HG02610 (cell line): ENCODE results near the gene EPHB3.
A peak's percentile ranks its signal among the peaks of the same experiment; 100 is the strongest.

Experiments used
- ATAC-seq: cut with Tn5 transposase; IDR thresholded peaks from one replicate; pipeline ENCODE4 v1.9.1; 2021; ENCODE audit warnings: mild to moderate bottlenecking, moderate library complexity; ENCODE audit not compliant: unreplicated experiment

EPHB3 gene

DNA sequence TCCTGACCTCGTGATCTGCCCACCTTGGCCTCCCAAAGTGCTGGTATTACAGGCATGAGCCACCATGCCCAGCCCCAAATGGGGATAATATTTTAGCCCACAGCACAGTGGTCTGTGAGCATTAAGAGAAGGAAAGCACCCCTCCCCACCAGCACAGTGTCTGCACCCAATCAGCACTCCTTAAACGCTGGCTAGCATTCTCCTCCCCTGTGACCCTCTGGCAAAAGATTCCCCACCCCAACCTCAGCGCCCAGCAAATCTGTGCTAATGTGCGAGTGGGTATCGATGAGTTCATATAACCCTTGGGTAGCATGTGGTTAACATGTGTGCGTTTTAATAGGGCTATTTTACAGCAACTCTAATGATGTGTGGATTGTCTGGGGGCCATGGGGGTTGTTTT, 18.3 kb upstream of the EPHB3 start:
- no peak for ATAC-seq

DNA sequence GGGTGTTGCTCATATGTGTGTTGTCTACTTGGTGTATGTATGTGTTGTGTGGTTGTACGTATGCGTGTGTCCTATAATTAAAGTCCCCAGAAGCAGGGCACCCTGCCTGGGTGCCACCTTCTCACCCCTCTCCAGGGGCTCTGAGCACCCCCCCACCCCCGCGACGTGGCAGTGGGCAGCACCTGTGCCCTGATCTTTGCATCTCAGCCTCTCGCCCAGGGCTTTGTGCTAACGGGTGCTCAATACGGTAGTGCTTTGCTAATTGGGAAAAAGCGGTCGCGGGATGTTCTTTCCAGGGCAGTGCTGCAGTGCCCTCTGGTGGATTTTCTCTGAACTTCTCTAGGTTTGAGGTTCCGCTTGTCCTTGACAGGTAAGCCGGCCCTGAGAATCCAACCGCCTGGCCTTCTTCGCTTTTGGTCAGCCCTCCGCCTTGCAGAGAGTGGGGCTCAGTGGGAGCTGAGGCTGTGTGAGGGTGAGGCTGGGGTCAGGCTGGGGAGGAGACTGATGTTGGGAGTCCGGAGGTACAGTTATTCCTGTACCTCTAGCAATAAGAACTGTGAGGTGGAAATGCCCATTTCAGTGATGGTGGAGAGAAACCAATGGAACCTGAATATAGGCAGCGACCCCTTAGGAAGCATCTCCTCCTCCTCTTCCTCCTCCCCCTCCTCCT, 17.6 kb upstream of the EPHB3 start:
- ATAC-seq, result peak; percentile 56

DNA sequence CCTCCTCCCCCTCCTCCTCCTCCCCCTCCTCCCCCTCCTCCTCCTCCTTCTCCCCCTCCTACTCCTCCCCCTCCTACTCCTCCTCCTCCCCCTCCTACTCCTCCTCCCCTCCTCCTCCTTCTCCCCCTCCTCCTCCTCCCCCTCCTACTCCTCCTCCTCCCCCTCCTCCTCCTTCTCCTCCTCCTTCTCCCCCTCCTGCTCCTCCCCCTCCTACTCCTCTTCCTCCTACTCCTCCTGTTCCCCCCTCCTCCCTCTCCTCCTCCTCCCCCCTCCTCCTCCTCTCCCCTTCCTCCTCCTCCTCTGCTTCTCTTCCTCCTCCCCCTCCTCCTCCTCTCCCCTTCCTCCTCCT, 17.1 kb upstream of the EPHB3 start:
- ATAC-seq, result no peak

DNA sequence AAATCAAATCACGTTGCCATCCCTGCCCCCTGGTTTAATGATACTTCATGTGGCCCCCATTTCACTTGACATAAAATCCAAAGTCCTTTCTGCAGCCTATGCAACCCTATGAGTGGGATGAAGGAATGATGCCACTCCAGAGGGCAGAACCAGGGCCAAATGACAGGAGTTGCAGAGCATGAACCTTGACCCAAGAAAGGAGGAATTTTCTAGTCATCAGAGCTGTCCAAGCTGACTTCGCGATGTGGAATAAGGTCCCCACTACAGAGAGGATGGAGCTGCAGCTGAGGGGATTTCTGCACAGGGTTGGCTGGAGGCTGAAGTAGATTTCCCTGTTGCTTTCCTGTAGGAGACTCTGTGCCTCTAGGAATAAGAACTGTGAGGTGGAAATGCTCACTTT, 15.8 kb upstream of the EPHB3 start:
- ATAC-seq, result no peak

DNA sequence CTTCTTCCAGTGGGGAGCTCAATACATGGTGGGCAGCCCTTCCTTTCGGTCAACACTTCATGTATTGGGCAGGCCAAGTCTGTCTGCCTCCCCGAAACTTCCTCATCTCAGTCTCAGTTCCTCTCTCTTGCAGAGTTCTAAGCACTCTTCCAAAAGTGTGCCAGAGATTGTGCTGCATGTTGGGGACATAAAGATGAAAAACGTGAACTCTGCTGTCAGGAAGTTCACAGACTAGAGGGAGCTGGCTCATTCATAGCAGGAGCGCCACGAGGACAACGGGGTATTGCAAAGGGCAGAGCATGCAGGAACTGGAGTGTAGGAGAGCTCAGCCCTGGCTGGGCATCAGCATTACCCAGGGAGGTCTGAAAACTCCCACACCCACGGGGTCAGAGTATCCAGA, 15.3 kb upstream of the EPHB3 start:
- ATAC-seq, result no peak

DNA sequence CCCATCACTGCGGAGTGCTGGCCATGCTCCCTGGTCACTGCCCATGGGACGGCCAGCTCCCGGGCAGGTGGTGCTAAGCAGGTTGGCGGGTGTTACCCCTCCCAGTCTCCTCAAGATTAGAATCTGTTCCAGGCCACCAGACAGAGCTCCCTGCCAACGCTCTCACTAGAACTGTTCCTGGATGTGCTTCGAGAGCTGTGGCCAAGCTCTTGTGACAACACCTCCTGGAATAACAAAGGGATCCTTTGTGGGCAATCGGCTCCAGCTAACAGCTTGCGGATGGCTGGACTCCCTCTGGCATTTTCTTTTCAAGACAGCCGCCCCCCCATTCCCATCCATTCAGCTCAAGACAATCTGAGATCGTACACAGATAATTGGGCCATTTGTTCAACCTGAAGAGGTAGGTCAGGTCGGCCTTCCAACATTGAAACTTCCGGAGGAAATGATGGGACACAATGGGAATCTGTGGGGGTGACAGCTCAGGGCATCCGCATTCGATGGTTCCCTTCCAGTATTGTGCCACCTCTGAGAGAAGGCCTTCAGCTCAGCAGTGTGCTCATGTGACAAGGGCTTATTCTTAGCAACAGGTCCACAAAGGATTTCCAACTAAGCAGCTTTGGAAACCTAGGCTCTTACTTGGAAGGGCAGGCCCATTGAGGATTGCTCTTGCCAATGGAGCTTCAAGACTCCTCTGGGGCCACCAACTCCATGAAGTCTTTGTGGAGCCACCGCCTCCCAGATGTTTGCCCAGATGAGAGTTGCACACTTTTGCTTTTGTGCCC, 11.6 kb upstream of the EPHB3 start:
- ATAC-seq, result no peak

DNA sequence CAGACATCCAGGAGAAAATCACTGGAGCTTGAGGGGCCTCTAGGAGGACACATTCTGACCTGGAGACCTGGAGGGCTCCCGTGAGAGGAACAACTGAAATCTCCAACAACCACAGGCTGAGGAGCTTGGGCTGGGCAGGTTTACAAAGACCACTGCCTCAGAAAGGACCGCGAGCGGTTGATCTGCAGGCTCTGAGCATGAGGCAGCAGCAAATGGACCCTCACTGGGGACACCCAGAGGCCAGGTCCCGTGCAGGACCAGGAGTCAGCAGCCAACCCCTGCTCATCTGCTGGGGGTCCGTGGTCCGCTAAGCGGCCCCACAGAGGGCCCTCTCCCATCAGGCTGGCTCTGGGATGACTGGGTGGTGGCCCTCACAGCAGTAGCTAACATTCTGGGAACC, 10.5 kb upstream of the EPHB3 start:
- ATAC-seq, result no peak

DNA sequence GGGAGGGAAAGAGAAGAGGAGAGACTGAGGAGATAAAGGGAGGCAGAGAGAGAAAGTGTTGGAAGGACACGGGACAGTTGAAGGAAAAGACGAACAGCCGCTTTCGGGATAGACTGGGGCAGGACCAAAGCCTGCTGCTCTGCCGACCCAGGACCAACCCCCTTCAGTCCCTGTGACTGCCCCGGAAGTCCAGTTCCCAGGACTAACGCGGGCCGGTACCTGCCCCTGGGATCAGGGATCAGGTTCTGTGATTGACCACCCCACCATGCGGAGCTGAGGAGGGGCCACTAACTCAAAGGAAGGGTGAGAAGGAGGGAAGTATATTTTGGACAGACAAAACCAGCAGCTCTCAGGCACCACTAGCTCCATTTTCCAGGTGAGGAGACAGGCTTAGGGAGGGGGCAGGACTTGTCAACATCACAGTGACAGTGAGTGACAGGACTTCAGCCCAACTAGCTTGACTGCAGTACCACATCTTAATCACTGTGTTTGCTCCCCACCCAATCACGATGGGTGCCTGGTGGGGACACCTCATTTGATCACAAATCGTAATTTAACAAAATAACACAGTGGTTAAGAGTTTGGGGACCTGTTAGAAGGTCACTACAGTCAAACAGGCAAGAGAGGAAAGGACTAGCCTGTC, 9.8 kb upstream of the EPHB3 start:
- ATAC-seq, result no peak

DNA sequence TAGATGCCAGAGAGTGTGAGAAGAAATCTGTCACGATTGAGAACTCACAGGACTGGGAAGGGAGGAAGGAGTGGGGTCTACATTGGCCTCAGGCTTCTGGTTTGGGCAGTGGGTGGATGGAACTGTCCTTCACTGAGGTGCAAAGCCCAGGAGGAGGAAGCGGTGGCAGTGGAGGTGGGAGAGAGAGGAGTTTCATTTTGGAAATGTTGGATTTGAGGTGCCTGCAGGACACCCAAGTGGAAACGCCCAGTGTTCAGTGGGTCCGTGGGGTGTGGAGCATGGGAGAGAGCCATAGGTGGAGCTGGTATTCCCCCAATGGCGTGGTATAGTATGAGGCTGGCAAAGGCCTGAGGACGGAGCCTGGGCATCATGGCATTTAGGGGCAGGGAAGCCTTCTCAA, 9.3 kb upstream of the EPHB3 start:
- ATAC-seq, result no peak

DNA sequence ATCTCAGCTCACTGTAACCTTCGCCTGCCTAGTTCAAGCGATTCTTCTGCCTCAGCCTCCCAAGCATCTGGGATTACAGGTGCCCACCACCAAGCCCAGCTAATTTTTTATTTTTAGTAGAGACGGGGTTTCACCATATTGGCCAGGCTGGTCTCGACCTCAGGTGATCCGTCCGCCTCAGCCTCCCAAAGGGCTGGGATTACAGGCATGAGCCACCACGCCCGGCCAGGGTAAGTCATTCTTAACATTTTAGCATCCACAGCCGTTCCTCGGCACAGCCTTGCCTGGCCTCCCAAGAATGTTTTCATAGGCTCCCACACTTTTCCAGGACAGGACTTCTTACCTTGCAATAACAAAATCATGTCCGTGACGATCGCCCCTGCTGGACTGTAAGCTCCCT, 8.7 kb upstream of the EPHB3 start:
- no peak for ATAC-seq

DNA sequence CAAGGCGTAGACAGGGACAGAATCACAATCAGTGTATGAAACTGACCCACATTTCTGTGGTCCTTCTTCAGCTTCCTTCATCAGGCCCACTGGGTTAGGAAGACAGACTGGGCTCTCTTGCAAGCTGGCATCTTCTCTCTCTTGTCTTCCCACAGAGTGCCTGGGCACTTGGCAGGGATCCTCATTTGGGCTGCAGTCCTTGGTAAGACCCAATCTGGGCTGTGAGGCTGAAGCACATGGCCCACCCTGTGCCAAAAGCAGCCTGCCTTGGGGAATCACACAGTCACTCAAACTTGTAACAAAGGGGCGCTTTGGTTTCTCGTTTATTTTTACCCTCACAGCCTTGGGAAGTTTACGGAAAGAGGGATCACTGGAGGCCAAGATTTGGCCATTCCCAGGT, 8.2 kb upstream of the EPHB3 start:
- ATAC-seq, result no peak

DNA sequence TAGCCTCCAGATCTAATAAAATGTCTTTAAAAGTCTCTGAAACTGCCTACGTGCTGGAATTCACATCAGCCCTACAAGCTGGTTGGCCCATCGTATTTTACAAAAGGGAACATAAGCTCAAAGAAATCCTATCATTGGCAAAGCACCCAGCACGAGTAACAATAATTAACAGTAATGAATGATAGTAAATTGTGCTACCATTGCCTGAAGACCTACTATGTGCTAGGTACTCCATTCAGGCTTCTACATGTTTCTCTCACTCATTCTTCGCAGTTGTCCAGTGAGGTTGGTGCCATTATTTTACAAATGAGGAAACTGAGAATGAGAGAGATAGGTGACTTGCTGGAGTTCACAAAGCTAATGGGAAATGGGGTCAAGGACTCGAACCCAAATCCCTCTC, 7.1 kb upstream of the EPHB3 start:
- no peak for ATAC-seq

DNA sequence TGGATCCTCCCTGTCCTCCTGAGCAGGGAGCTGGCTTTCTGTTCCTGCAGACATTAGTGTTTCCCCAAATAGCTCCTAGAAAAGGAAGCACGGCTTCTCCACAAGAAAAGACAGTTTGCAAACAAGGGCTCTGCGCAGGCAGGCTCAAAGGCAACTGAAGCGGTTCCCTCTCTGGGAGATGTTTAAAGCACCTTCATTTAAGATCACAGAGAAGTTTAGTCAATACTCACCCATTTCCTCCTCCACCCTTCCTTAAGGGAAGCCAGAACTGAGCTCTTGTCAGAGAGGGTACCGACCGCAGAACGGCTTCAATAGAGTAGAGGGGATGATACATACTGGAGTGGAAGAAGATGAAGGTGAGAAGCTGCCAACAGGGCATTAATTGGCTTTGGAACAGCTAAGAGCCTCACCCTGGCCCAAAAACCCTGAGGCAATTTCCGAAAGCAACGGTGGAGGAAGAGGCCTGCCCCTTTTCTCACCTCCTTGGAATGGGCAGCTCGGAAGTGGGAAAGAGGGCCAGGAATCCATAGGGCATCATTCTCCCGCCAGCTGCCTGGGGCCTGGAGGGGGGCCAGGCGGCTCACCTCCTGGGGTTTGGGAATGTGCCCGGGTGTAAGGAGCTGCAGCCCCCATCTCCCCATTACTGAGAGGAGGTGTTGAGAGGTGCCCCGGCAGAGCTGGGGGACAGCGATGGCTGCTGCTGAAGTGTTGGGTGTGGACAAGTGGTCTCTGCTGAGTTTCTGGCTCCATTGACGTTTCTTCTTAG, 4.8 kb upstream of the EPHB3 start:
- no peak for ATAC-seq

DNA sequence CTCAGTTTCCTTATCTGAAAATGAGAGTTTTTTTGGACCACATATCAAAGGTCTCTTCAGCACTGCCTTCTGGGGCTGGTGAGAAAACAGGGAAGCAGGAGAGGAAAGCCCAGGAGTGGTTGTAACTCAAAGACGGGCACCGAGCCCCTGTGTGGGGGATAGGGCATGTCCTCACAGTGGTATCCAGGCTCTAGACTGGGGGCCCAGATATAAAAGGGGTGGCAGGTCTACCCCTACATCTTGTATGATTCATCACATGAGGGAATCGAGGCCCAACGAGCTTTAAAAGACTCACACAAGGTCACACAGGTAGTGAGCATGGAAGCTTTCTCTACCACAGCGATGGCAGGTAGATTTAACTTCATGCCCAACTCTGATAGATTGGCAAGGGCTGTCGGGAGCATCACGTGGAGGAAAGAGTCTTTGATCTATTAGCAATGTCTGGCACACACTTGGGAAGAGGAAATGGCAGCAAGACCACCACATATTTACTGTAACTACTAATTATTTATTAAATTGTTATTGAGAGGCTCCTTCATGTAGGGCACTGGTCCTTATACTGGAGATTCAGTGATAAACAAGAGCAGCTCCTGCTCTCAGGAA, 4.1 kb upstream of the EPHB3 start:
- no peak for ATAC-seq

DNA sequence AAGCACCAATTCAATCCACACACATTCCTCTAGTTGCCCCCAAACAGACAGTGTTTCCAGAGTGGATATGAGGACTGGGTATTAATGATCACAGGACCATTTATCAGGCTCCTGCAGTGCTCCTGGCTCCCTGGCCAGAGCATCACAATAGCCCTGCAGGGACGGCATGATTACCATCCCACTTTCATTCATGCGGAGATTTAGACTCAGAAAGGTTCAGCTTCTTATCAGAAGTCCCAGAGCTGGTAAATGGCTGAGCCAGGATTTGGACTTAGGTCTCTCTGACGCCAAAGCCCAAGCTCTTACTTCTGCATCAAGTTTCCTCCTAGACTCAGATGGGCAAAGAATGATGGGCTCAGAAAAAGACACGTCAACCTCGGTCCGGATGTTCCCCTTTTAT, 2.9 kb upstream of the EPHB3 start:
- ATAC-seq, result no peak

DNA sequence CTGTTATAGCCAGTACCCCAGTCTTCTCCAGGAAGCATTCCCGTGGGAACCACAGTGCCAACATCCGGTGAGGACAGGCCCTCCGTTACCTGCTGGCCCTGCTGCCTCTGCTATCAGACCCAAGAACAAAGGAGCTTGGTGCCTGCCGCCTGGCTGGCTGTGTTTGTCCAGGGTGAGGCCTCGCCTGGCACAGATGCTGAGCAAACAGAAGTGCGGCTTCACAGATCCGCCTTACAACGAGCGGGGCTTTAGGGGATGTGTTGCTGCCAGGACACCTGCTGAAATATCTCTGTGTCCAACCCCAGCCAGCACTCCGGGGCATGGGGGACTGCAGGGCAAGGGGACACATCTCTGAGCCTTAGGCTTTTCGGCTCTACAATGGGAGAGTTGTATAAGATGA, 2.2 kb upstream of the EPHB3 start:
- no peak for ATAC-seq

DNA sequence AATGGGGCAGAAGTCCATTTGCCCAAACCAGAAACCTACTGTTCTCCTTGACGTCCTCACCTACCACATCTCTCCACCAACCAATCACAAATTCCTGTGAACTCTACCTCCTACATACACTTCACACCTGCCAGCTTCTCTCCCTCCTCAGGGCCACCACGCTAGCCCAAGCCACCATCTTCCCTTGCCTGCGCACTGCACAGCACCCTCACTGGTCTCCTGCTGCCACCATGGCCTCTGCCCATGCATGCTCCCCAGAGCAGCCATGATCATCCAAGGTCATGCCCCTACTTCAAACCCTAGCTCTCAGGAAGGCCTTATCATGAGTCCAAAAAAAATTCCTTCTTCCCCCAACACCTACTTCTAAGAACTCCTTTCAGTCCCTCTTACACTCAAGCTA, 1.1 kb upstream of the EPHB3 start:
- ATAC-seq, result no peak

DNA sequence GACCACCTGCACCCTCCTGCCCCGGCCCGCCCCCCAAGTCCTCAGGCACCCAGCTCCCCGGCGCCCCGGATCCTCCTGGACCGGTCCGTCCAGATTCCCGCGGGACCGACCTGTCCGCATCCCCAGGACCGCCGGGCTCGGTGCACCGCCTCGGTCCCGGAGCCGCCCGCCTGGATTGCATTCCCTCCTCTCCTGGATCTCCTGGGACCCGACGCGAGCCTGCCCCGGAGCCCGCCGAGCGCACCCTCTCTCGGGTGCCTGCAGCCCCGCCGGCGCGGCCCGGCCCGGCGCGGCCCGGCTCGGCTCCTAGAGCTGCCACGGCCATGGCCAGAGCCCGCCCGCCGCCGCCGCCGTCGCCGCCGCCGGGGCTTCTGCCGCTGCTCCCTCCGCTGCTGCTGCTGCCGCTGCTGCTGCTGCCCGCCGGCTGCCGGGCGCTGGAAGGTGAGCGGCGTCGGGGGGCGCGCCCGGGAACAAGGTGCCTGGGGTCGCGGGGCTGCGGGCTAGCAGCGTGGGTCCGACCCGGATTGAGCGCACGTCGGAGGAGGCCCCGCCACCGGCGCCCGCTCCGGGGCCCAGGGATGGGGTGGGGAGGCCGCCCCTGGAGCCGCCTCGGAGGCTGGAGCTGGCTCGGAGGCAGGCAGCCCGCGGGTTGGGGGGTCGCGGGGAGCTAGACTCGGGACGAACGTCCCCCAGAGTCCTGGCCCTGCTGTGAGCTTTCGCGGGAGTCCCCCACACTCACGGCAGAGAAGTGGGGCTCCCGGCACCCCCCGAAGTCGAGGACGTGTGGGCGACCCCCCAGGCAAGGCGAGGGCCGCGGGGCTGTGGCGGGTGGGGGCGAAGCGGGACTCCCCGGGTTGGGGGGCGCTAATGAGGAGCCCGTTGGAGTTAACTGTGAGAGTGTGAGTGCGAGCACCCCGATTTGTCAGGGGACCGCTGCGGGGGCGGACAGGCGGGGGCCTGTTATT, 610 bp downstream of the EPHB3 start:
- no peak for ATAC-seq

DNA sequence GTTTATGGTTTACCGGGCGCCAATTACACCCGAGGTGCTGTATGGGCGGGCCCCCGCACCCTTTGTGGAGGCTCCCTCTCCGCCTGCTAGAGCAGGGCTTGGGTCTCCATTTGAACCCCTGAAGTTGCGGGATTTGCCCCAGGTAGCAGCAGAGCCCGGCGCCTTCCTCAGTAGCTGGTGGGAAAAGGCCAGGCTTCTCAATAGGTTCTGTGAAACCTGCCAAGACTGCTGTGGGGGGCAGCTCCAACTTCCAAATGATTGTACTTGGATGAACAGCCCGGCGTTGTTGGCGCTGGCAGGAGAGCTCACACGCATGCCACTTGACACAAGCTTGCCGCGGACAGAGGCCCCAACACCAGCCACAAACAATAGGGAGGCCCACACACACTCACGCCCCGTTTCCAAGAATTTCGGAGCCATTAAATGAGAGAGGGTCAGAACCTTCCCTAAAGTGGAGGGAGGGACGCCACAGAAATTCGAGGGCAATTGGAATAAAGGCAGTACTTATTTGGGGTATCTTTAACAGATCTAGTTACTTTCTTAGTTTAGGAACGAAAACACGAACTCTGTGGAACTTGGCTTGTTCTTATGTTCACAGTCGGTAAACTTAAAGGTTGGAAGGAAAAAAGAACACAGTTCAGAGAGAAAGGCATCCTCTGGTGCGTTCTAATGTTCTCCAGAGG, 1.4 kb downstream of the EPHB3 start:
- no peak for ATAC-seq

DNA sequence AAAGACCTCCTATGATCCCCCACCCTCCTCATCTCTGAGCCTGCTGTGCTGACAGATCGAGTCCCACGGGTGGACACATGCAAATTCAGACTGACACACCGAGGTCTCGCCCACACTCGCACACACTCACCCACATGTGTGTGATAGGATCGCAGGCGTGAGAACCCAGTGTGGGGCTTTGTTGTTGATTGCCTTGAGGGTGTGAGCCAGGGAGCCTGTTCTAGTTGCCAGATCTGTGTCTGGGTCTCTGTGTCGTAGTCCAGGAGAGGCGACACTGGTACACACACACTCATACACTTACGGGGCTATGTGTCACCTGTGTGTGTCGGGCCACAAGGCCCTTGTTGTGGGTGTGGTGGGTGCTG, 2.0 kb downstream of the EPHB3 start:
- no peak for ATAC-seq
